Astrocyte (in vitro differentiated cells and primary cell): ENCODE results near the gene AMPD3.

Source experiments
- EZH2 ChIP-seq: IDR thresholded peaks from 2 replicates; pipeline ENCODE4 v1.6.1; 2012; ENCODE audit warnings: mild to moderate bottlenecking, low read length, inconsistent platforms; ENCODE audit not compliant: insufficient read depth
- TF ChIP-seq, protein P1 (sequence below): IDR thresholded peaks from 2 replicates; pipeline ENCODE4 v1.5.1; 2011; ENCODE audit warnings: low read depth, mild to moderate bottlenecking, inconsistent platforms, low read length, moderate library complexity; ENCODE audit not compliant: insufficient read depth

- TF ChIP-seq, protein P1, sequence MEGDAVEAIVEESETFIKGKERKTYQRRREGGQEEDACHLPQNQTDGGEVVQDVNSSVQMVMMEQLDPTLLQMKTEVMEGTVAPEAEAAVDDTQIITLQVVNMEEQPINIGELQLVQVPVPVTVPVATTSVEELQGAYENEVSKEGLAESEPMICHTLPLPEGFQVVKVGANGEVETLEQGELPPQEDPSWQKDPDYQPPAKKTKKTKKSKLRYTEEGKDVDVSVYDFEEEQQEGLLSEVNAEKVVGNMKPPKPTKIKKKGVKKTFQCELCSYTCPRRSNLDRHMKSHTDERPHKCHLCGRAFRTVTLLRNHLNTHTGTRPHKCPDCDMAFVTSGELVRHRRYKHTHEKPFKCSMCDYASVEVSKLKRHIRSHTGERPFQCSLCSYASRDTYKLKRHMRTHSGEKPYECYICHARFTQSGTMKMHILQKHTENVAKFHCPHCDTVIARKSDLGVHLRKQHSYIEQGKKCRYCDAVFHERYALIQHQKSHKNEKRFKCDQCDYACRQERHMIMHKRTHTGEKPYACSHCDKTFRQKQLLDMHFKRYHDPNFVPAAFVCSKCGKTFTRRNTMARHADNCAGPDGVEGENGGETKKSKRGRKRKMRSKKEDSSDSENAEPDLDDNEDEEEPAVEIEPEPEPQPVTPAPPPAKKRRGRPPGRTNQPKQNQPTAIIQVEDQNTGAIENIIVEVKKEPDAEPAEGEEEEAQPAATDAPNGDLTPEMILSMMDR, result no peak
- no peak for TF ChIP-seq EZH2
These were observed 1.8 kb upstream of the AMPD3 start for GRCh38 chr11:10453261-10453660.
